ENCODE data around the gene ACBD4. TPM values are rescaled to one million over a fixed set of nuclear protein-coding genes. Genes with fewer than 3 reads are reported as not detected.

ACBD4 gene
- total and polyA plus RNA-seq, 2 of the 13 experiments (the other 11 are each of a cell fraction or from before 2014, with no cell fraction given) = 16.1 to 26.9 TPM

DNA sequence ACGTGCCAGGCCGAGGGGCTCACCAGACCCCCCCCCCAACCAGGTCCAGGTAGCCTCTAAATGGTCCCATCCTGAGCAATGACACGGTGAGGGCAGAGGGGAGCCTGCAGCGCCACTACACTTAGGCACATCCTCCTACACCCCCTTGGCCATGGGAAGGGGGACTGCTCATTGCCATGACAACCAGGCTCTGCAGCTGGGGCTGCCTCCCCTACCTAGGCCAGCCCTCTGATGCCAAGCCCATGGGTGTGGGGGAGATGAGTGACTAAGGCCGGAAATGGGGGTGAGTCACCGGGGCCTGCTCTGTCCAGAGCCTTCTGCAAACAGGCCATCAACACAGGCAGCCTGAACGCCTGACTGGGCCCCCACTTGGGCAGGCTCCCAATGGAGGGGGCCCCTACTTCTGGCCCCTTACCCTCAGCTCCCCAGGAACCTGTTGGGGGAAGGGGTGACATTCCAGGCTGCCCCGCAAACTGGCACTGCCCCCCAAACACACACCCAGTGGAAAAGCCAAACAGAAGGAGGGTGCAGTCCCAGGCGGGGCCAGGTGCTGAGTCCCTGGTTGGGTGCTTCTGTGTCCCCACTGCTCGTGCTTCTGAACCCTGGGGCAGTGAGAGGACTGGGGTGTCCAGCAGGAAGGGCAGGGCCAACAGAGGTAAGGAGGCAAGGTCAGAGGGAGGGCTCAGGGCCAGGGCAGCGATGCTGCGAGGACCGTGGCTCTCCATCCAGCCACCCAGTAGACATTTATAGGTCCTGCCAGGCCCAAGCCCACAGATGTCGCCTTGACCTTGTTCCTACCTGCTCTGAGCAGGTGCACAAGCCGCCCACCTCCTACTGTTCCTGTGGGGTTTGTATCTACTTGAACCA, 11.3 kb upstream of the ACBD4 start (continued):
- TF ChIP-seq FOSL2 (CRISPR knock-in tag; IDR thresholded peaks at IDR 0.05) (peak; percentile 99), FOXO1 (CRISPR knock-in tag; IDR thresholded peaks at IDR 0.05) (peak; percentile 37; the same call in 1 of the 2 replicates), RXRA (CRISPR knock-in tag; IDR thresholded peaks at IDR 0.05) (peak; percentile 67), IKZF1 (IDR thresholded peaks at IDR 0.05) (no peak), ZEB1 (IDR thresholded peaks at IDR 0.05; ENCODE audit: insufficient replicate concordance, low read depth) (peak; percentile 85), SKIL (CRISPR knock-in tag; IDR thresholded peaks at IDR 0.05; ENCODE audit: borderline replicate concordance) (peak; percentile 64; the same call in 1 of the 2 replicates), SOX6 (IDR thresholded peaks at IDR 0.05) (no peak), SOX6 (CRISPR knock-in tag; IDR thresholded peaks at IDR 0.05) (peak; percentile 67), CCDC6 (CRISPR knock-in tag; IDR thresholded peaks at IDR 0.05) (no peak), YEATS2 (CRISPR knock-in tag; IDR thresholded peaks at IDR 0.05; ENCODE audit: borderline replicate concordance) (peak; percentile 59; the same call in 1 of the 2 replicates), GABPA (IDR thresholded peaks at IDR 0.05; ENCODE audit: low read depth, low read length) (no peak), GABPA (CRISPR knock-in tag; IDR thresholded peaks at IDR 0.05; ENCODE audit: low read depth) (peak; percentile 84), KLF11 (CRISPR knock-in tag; IDR thresholded peaks at IDR 0.05) (no peak; the same call in 1 of the 2 replicates), SMYD3 (CRISPR knock-in tag; IDR thresholded peaks at IDR 0.05) (no peak), TMF1 (CRISPR knock-in tag; IDR thresholded peaks at IDR 0.05; ENCODE audit: low read depth) (no peak), FOXK1 (CRISPR knock-in tag; IDR thresholded peaks at IDR 0.05; ENCODE audit: borderline replicate concordance, low read depth) (peak; percentile 55; the same call in 1 of the 2 replicates), ZNF446 (CRISPR knock-in tag; IDR thresholded peaks at IDR 0.05) (no peak), NR0B2 (CRISPR knock-in tag; IDR thresholded peaks at IDR 0.05) (no peak), GATAD2A (CRISPR knock-in tag; IDR thresholded peaks at IDR 0.05) (peak; percentile 67; the same call in 1 of the 2 replicates), POLR2A (IDR thresholded peaks at IDR 0.05; ENCODE audit: insufficient read depth in 1 of 2, low read depth in 2 of 2, low read length in 2 of 2) (no peak), ZSCAN21 (CRISPR knock-in tag; IDR thresholded peaks at IDR 0.05; ENCODE audit: borderline replicate concordance) (peak; percentile 23; the same call in 1 of the 2 replicates)
- TF ChIP-seq, protein P1, sequence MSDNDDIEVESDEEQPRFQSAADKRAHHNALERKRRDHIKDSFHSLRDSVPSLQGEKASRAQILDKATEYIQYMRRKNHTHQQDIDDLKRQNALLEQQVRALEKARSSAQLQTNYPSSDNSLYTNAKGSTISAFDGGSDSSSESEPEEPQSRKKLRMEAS (IDR thresholded peaks at IDR 0.05) = no peak
- TF ChIP-seq, protein P2, sequence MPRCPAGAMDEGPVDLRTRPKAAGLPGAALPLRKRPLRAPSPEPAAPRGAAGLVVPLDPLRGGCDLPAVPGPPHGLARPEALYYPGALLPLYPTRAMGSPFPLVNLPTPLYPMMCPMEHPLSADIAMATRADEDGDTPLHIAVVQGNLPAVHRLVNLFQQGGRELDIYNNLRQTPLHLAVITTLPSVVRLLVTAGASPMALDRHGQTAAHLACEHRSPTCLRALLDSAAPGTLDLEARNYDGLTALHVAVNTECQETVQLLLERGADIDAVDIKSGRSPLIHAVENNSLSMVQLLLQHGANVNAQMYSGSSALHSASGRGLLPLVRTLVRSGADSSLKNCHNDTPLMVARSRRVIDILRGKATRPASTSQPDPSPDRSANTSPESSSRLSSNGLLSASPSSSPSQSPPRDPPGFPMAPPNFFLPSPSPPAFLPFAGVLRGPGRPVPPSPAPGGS (CRISPR knock-in tag; IDR thresholded peaks at IDR 0.05) = peak; percentile 76
- TF ChIP-seq, protein P3, sequence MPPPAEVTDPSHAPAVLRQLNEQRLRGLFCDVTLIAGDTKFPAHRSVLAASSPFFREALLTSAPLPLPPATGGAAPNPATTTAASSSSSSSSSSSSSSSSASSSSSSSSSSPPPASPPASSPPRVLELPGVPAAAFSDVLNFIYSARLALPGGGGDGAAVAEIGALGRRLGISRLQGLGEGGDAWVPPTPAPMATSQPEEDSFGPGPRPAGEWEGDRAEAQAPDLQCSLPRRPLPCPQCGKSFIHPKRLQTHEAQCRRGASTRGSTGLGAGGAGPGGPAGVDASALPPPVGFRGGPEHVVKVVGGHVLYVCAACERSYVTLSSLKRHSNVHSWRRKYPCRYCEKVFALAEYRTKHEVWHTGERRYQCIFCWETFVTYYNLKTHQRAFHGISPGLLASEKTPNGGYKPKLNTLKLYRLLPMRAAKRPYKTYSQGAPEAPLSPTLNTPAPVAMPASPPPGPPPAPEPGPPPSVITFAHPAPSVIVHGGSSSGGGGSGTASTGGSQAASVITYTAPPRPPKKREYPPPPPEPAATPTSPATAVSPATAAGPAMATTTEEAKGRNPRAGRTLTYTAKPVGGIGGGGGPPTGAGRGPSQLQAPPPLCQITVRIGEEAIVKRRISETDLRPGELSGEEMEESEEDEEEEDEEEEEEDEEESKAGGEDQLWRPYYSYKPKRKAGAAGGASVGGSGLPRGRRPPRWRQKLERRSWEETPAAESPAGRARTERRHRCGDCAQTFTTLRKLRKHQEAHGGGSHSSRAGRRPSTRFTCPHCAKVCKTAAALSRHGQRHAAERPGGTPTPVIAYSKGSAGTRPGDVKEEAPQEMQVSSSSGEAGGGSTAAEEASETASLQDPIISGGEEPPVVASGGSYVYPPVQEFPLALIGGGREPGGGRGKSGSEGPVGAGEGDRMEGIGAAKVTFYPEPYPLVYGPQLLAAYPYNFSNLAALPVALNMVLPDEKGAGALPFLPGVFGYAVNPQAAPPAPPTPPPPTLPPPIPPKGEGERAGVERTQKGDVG (CRISPR knock-in tag; IDR thresholded peaks at IDR 0.05; ENCODE audit: borderline replicate concordance) = 0 out of 2 replicates have a peak, but pooled peaks have one; percentile 44
